Fibroblast of peridontal ligament (primary cell): ENCODE results near the gene OVOL2.

ENCODE experiments used
- DNase-seq: peaks from one replicate; pipeline ENCODE4 v3.0.0-alpha.2; 2010; ENCODE audit errors: extremely low read depth

Gene OVOL2

GRCh38 chr20:17985388-17986018, 72.2 kb downstream of the OVOL2 start:
- no peak for DNase-seq

- DNase-seq: no peak
Measured at GRCh38 chr20:17976305-17976704, 81.4 kb downstream of the OVOL2 start.
